Sigmoid colon (tissue), 7 donors: Measurements from ENCODE around the gene MT1X. TPM values are rescaled to one million over a fixed set of nuclear protein-coding genes. Genes with fewer than 3 reads are reported as not detected.

Experiments
- DNase-seq: peaks from one replicate; pipeline ENCODE4 v3.0.0-alpha.2; 2019
- H3K27ac ChIP-seq, 4 donors: fragments of 200-600 bp; sonication (generic); one replicate each; pipeline ENCODE4 v1.5.1; 2016 to 2019; ENCODE audit warnings: mild to moderate bottlenecking in 1 of 4
- H3K27me3 ChIP-seq, 3 donors: fragments of 200-600 bp; sonication (generic); one replicate each; pipeline ENCODE4 v1.5.1; 2019; ENCODE audit warnings: mild to moderate bottlenecking in 1 of 3
- H3K36me3 ChIP-seq, 4 donors: fragments of 200-600 bp; sonication (generic); one replicate each; pipeline ENCODE4 v1.5.1; 2016 to 2019
- H3K4me1 ChIP-seq, 4 donors: fragments of 200-600 bp; sonication (generic); one replicate each; pipeline ENCODE4 v1.5.1; 2017 to 2019
- H3K4me3 ChIP-seq, 4 donors: fragments of 200-600 bp; sonication (generic); one replicate each; pipeline ENCODE4 v1.5.1; 2017 to 2019; ENCODE audit warnings: mild to moderate bottlenecking in 2 of 4, moderate library complexity in 1 of 4
- H3K9me3 ChIP-seq, 4 donors: fragments of 200-600 bp in 3 of 4; sonication (generic) in 3 of 4; one replicate each; pipeline versions ENCODE4 v1.5.1 to v1.6.1; 2013 to 2019
- CTCF ChIP-seq, 4 experiments: fragments of 450-650 bp in 3 of 4; fragments of 200-600 bp in 1 of 4; IDR thresholded peaks; one replicate each; pipeline ENCODE4 v1.5.1; 2016 to 2019; ENCODE audit warnings: antibody characterized with exemption in 4 of 4, mild to moderate bottlenecking in 3 of 4, moderate library complexity in 2 of 4
- EP300 ChIP-seq, 4 donors: sonication (generic); formaldehyde crosslinking; IDR thresholded peaks; one replicate each; pipeline ENCODE4 v1.6.1; 2017; ENCODE audit warnings: antibody characterized with exemption in 4 of 4
- POLR2A ChIP-seq, 2 donors: fragments of 450-650 bp; IDR thresholded peaks; one replicate each; pipeline ENCODE4 v1.6.1; 2016; ENCODE audit warnings: antibody characterized with exemption in 2 of 2, mild to moderate bottlenecking in 2 of 2, moderate library complexity in 2 of 2
- POLR2AphosphoS5 ChIP-seq, 4 donors: sonication (generic); formaldehyde crosslinking; IDR thresholded peaks; one replicate each; pipeline ENCODE4 v1.6.1; 2017; ENCODE audit warnings: antibody characterized with exemption in 4 of 4
- WGBS, 2 donors: extraction: QIAGEN DNeasy Blood & Tissue Kit; methylation state at CpG; one replicate each; pipeline ENCODE4 v1.1.7; 2013; 5-methylcytosine and 5-hydroxymethylcytosine counted together
- intact Hi-C: fragments of 100-400 bp; cut with DNase I; formaldehyde crosslinking; loops from one replicate; pipeline ENCODE4 v1.15.1; 2023
- polyA plus RNA-seq, 3 donors: library from polyadenylated mRNA; stranded (reverse); fragments of 200-250 nt; gene quantifications; one replicate each; pipeline ENCODE4 v1.2.3, GENCODE V29; 2013
- total RNA-seq, 4 donors: library from RNA; depleted of rRNA; stranded (reverse); fragments of >200 nt; gene quantifications; one replicate each; pipeline ENCODE4 v1.1.0, GENCODE V29; 2016
- donor health status: healthy with polysubstance abuse.
- donor health status: Bipolar disorder and iron deficiency.
- donor health status: healthy.

Gene MT1X
- total and polyA plus RNA-seq, 7 donors: 90.3 to 1,592 (median 414) TPM

GRCh38 chr16:56724191-56724590 is 41.9 kb downstream of the MT1X start:
- WGBS, 2 donors: 93% methylated on average over 3 of the region's 3 CpGs
- intact Hi-C loops: no loop called here

GRCh38 chr16:56726283-56726682 is 44.0 kb downstream of the MT1X start:
- H3K4me3 ChIP-seq: no peak overlapping the region
- no peaks in the 10 kb centered on the region for H3K9me3 ChIP-seq
- WGBS, 2 donors: 85% methylated on average over 2 of the region's 2 CpGs
- peaks cover 0 to 27% (median 18%) of the 10 kb centered on the region in 4 donors for H3K4me1 ChIP-seq
- no peak overlapping the region for H3K27ac ChIP-seq
- intact Hi-C loops: no loop called here
- TF ChIP-seq EP300 (IDR thresholded peaks at IDR 0.05) (no peak), CTCF (IDR thresholded peaks at IDR 0.05) (no peak), POLR2A (IDR thresholded peaks at IDR 0.05) (no peak), POLR2AphosphoS5 (IDR thresholded peaks at IDR 0.05) (no peak)
- no peaks in the 10 kb centered on the region for H3K36me3 ChIP-seq
- no peak for DNase-seq
- H3K27me3 ChIP-seq: no peaks in the 10 kb centered on the region

More at GRCh38 chr16:56724191-56724590, 41.9 kb downstream of the MT1X start:
- H3K4me3 ChIP-seq: no peak overlapping the region
- no peak overlapping the region for H3K27ac ChIP-seq
- no peaks in the 10 kb centered on the region for H3K9me3 ChIP-seq
- no peak for DNase-seq
- H3K27me3 ChIP-seq: no peaks in the 10 kb centered on the region
- H3K4me1 ChIP-seq: peaks cover 0 to 17% (median 9%) of the 10 kb centered on the region in 4 donors
- no peak for TF ChIP-seq EP300 (IDR thresholded peaks at IDR 0.05)
- TF ChIP-seq CTCF (IDR thresholded peaks at IDR 0.05): no peak
- TF ChIP-seq POLR2A (IDR thresholded peaks at IDR 0.05): no peak
- TF ChIP-seq POLR2AphosphoS5 (IDR thresholded peaks at IDR 0.05): no peak
- H3K36me3 ChIP-seq: no peaks in the 10 kb centered on the region

GRCh38 chr16:56726926-56727325 is 44.7 kb downstream of the MT1X start:
- Histone ChIP-seq H3K9me3 (no peaks in the 10 kb centered on the region), H3K27me3 (no peaks in the 10 kb centered on the region), H3K27ac (no peak overlapping the region), H3K36me3 (no peaks in the 10 kb centered on the region), H3K4me3 (no peak overlapping the region), H3K4me1 (peaks cover 0 to 27% (median 18%) of the 10 kb centered on the region in 4 donors)
- intact Hi-C loops: no loop called here
- 91 to 94% methylated on average over 6 of the region's 6 CpGs for whole genome bisulfite sequencing, 2 donors
- no peak for TF ChIP-seq POLR2AphosphoS5 (IDR thresholded peaks at IDR 0.05)
- no peak for TF ChIP-seq EP300 (IDR thresholded peaks at IDR 0.05)
- TF ChIP-seq POLR2A (IDR thresholded peaks at IDR 0.05): no peak
- TF ChIP-seq CTCF (IDR thresholded peaks at IDR 0.05): no peak
- DNase-seq: no peak

GRCh38 chr16:56728027-56728426 is 45.8 kb downstream of the MT1X start:
- DNase-seq: no peak
- H3K27me3 ChIP-seq: no peaks in the 10 kb centered on the region
- H3K36me3 ChIP-seq: no peaks in the 10 kb centered on the region
- no peaks in the 10 kb centered on the region for H3K9me3 ChIP-seq
- peaks cover 0 to 27% (median 18%) of the 10 kb centered on the region in 4 donors for H3K4me1 ChIP-seq
- intact Hi-C loops: no loop called here
- no peak overlapping the region for H3K27ac ChIP-seq
- H3K4me3 ChIP-seq: no peak overlapping the region
- TF ChIP-seq POLR2A (IDR thresholded peaks at IDR 0.05) (no peak), CTCF (IDR thresholded peaks at IDR 0.05) (no peak), POLR2AphosphoS5 (IDR thresholded peaks at IDR 0.05) (no peak), EP300 (IDR thresholded peaks at IDR 0.05) (no peak)
- WGBS, 2 donors: 93% methylated on average over 1 of the region's 1 CpG
